Activated naive CD8-positive, alpha-beta T cell treated with anti-CD3 and anti-CD28 coated beads for 36 hours (primary cell): ENCODE measurements around the gene CSF2. TPM values are rescaled to one million over a fixed set of nuclear protein-coding genes. Genes with fewer than 3 reads are reported as not detected.
A peak's percentile ranks its signal among the peaks of the same experiment; 100 is the strongest.

Source experiments
- DNase-seq: peaks from one replicate; pipeline ENCODE4 v3.0.0; 2021
- H3K27ac Mint-ChIP-seq: one replicate; pipeline ENCODE4 v1.8.0; 2022; ENCODE audit warnings: mild to moderate bottlenecking, moderate library complexity, mixed read lengths
- H3K27me3 Mint-ChIP-seq: one replicate; pipeline ENCODE4 v1.8.0; 2022; ENCODE audit warnings: mild to moderate bottlenecking, mixed read lengths
- H3K36me3 Mint-ChIP-seq: one replicate; pipeline ENCODE4 v1.8.0; 2021; ENCODE audit warnings: mild to moderate bottlenecking, mixed read lengths
- H3K4me1 Mint-ChIP-seq: one replicate; pipeline ENCODE4 v1.8.0; 2021; ENCODE audit warnings: mixed read lengths
- H3K4me3 Mint-ChIP-seq: one replicate; pipeline ENCODE4 v1.8.0; 2022; ENCODE audit warnings: mild to moderate bottlenecking, moderate library complexity, mixed read lengths
- H3K9me3 Mint-ChIP-seq: one replicate; pipeline ENCODE4 v1.8.0; 2022; ENCODE audit warnings: mixed read lengths
- total RNA-seq, 2 experiments: library from RNA; stranded (reverse); gene quantifications; one replicate each; pipeline ENCODE4 v1.2.3, GENCODE V29; 2021

CSF2 gene
- total RNA-seq: 100 to 1,000 TPM; 103 to 107 TPM

- H3K9me3 Mint-ChIP-seq: no peaks in the 10 kb centered on the region
- peaks cover 54% of the 10 kb centered on the region for H3K4me1 Mint-ChIP-seq
- no peak for DNase-seq
- peak within 1 kb of the TSS; percentile 79 for H3K4me3 Mint-ChIP-seq
- H3K36me3 Mint-ChIP-seq: peaks cover 18% of the 10 kb centered on the region
- peak within 1 kb of the TSS; percentile 73 for H3K27ac Mint-ChIP-seq
- no peaks in the 10 kb centered on the region for H3K27me3 Mint-ChIP-seq
These were observed at the start of gene CSF2 for GRCh38 chr5:132073231-132074013. Gene CSF2 (plus strand): TSS chr5:132073789. CDS start chr5:132073824, 35 bp downstream.

- no peaks in the 10 kb centered on the region for H3K9me3 Mint-ChIP-seq
- peaks cover 36% of the 10 kb centered on the region for H3K4me1 Mint-ChIP-seq
- DNase-seq: no peak
These were observed 49.5 kb upstream of the CSF2 start for GRCh38 chr5:132024117-132024435.

GRCh38 chr5:132024789-132025402, 48.7 kb upstream of the CSF2 start:
- Mint-ChIP-seq H3K27ac (no peak overlapping the region), H3K27me3 (peaks cover 15% of the 10 kb centered on the region), H3K36me3 (peaks cover 2% of the 10 kb centered on the region), H3K4me3 (no peak overlapping the region), H3K4me1 (peaks cover 30% of the 10 kb centered on the region), H3K9me3 (peaks cover 1% of the 10 kb centered on the region)
- no peak for DNase-seq

More at GRCh38 chr5:132024117-132024435, 49.5 kb upstream of the CSF2 start:
- peaks cover 11% of the 10 kb centered on the region for H3K27me3 Mint-ChIP-seq
- H3K4me3 Mint-ChIP-seq: no peak overlapping the region
- no peak overlapping the region for H3K27ac Mint-ChIP-seq
- H3K36me3 Mint-ChIP-seq: no peaks in the 10 kb centered on the region

DNA sequence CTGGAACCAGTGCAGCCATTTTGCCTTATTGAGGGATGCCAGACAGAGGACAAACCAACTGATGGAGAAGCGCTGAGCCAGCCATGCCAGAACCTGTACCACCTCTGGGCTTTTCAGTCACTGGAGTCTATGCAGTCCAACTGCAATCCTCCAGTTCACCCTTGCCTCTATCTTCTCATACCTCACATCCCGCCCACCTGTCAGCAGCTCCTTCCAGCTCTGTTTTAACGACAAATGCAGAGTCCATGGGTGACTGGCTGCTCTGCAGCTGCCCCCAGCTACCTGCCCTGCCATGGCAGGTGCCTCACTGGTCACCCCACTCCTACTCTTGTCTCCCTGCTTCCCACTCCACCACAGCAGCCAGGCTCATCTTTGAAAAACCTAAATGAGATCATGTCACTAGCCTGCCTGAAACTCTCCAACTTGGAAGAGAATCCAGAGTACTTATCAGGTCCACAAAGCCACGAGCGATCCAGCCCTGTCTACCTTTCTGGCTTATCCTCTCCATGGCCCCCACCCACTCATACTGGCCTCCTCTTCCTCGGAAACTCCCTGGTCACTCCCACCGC, 48.1 kb upstream of the CSF2 start:
- no peak for DNase-seq
- H3K27me3 Mint-ChIP-seq: peaks cover 21% of the 10 kb centered on the region
- peaks cover 26% of the 10 kb centered on the region for H3K4me1 Mint-ChIP-seq
- no peak overlapping the region for H3K27ac Mint-ChIP-seq
- H3K9me3 Mint-ChIP-seq: peaks cover 1% of the 10 kb centered on the region
- no peak overlapping the region for H3K4me3 Mint-ChIP-seq
- peaks cover 2% of the 10 kb centered on the region for H3K36me3 Mint-ChIP-seq

DNA sequence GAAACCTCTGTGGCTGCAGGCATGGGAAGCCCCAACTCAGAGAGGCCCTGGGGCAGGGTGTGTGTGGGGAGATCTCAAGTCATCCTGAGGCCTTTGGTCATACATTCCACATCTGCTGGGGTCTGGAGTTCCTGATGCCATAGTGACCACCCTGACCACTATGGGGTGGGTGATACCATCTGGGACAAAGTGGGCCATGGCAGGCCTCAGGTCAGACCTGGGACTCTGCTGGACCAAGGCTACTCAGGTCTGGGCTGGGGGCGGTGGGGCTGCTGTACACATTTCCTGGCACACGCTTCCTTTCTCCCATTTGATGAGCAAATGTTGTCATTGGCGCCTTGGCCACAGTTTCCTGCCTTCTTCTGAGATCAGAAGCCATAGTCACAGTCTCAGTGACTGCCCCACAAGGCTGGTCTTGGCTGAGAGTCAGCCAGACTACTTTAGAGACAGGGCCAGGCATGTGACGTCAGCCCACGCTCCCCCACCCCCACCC, 47.0 kb upstream of the CSF2 start:
- Mint-ChIP-seq H3K27ac (peak overlapping the region; percentile 73), H3K36me3 (peaks cover 2% of the 10 kb centered on the region), H3K4me1 (peaks cover 18% of the 10 kb centered on the region), H3K9me3 (peaks cover 1% of the 10 kb centered on the region), H3K27me3 (peaks cover 18% of the 10 kb centered on the region), H3K4me3 (no peak overlapping the region)
- peak; percentile 54 for DNase-seq

GRCh38 chr5:132027027-132027426, 46.6 kb upstream of the CSF2 start:
- Mint-ChIP-seq H3K9me3 (peaks cover 3% of the 10 kb centered on the region), H3K27ac (peak overlapping the region; percentile 62), H3K27me3 (peaks cover 18% of the 10 kb centered on the region), H3K4me1 (peaks cover 18% of the 10 kb centered on the region), H3K36me3 (peaks cover 2% of the 10 kb centered on the region), H3K4me3 (no peak overlapping the region)
- no peak for DNase-seq

GRCh38 chr5:132029609-132030330, 43.8 kb upstream of the CSF2 start:
- H3K36me3 Mint-ChIP-seq: peaks cover 5% of the 10 kb centered on the region
- H3K4me1 Mint-ChIP-seq: peaks cover 5% of the 10 kb centered on the region
- H3K4me3 Mint-ChIP-seq: no peak overlapping the region
- peaks cover 18% of the 10 kb centered on the region for H3K27me3 Mint-ChIP-seq
- peaks cover 14% of the 10 kb centered on the region for H3K9me3 Mint-ChIP-seq
- no peak for DNase-seq
- H3K27ac Mint-ChIP-seq: no peak overlapping the region

- H3K4me1 Mint-ChIP-seq: peaks cover 5% of the 10 kb centered on the region
- H3K36me3 Mint-ChIP-seq: peaks cover 5% of the 10 kb centered on the region
- no peak overlapping the region for H3K4me3 Mint-ChIP-seq
- H3K27ac Mint-ChIP-seq: no peak overlapping the region
- H3K27me3 Mint-ChIP-seq: peaks cover 18% of the 10 kb centered on the region
- peaks cover 14% of the 10 kb centered on the region for H3K9me3 Mint-ChIP-seq
- DNase-seq: no peak
These were observed 43.0 kb upstream of the CSF2 start for GRCh38 chr5:132030610-132031009.

DNA sequence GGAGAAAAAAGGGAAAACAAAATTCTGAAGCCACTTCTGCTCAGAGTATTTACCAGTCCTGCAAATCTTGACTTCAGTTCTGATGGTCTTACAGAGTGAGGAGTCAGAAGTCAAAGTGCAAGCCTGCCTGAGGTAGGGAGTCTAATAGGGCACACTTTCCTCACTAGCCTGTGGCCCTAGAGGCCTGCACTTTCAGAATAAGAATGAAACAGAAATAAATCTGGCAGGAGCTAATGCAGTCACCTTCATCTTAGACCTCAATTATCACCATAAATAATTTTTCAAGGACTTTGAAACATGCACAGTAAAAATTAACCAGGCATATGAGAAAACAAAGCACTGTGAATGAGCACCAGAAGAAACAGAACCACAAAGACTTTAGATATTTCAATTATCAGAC, 41.4 kb upstream of the CSF2 start:
- H3K9me3 Mint-ChIP-seq: peaks cover 14% of the 10 kb centered on the region

GRCh38 chr5:132033122-132033521, 40.5 kb upstream of the CSF2 start:
- no peak for DNase-seq
- peaks cover 5% of the 10 kb centered on the region for H3K36me3 Mint-ChIP-seq
- H3K4me1 Mint-ChIP-seq: peaks cover 7% of the 10 kb centered on the region
- H3K27me3 Mint-ChIP-seq: peaks cover 15% of the 10 kb centered on the region
- H3K4me3 Mint-ChIP-seq: no peak overlapping the region
- no peak overlapping the region for H3K27ac Mint-ChIP-seq
- H3K9me3 Mint-ChIP-seq: peaks cover 18% of the 10 kb centered on the region

More for the DNA sequence above, 41.4 kb upstream of the CSF2 start:
- Mint-ChIP-seq H3K4me3 (no peak overlapping the region), H3K27me3 (peaks cover 18% of the 10 kb centered on the region), H3K4me1 (peaks cover 5% of the 10 kb centered on the region), H3K36me3 (peaks cover 5% of the 10 kb centered on the region), H3K27ac (no peak overlapping the region)
- DNase-seq: no peak

DNA sequence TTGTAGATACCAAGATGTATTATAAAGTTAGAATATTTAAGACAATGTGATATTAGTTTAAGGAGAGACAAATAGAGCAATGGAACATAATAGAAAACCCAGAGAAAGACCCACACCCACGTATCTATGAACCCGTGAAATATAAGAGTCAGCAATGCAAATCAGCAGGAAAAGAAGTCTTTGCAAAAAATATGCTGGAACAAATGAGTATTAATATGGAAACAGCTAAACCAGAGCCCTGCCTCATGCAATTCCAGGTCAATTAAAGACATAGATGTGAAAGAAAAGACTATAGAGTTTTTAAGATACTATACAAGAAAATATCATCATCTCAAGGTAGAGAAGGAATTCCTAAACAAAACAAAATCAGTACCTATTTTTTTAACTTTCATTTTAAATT, 36.2 kb upstream of the CSF2 start:
- no peak overlapping the region for H3K4me3 Mint-ChIP-seq
- peaks cover 11% of the 10 kb centered on the region for H3K36me3 Mint-ChIP-seq
- H3K9me3 Mint-ChIP-seq: peaks cover 31% of the 10 kb centered on the region
- peaks cover 11% of the 10 kb centered on the region for H3K4me1 Mint-ChIP-seq
- peaks cover 17% of the 10 kb centered on the region for H3K27me3 Mint-ChIP-seq
- DNase-seq: no peak
- H3K27ac Mint-ChIP-seq: no peak overlapping the region

GRCh38 chr5:132044207-132044606, 29.4 kb upstream of the CSF2 start:
- no peak for DNase-seq
- Mint-ChIP-seq H3K4me3 (no peak overlapping the region), H3K36me3 (peaks cover 9% of the 10 kb centered on the region), H3K27ac (no peak overlapping the region), H3K9me3 (peaks cover 19% of the 10 kb centered on the region), H3K4me1 (peaks cover 4% of the 10 kb centered on the region), H3K27me3 (peaks cover 31% of the 10 kb centered on the region)

DNA sequence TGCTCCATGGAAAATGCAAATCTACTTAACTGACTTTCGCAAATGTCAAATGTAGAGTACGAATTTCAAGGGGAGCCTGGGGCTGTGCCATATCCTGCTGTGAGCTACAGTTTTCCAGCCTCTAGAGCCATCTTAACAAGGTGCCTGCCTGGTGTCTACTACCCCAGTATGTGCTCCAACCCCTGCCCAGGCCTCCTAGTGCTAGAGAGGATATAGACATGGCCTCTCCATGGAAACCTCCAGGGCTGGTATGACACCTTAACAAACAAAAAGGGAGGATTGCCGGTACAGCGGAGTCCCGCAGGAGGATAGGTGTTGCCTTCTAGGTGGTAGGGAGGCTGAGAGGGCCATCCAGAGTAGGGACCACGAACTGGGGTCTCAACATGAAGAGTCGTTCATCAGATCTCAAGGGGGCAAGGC, 26.7 kb upstream of the CSF2 start:
- no peak for DNase-seq
- Mint-ChIP-seq H3K4me3 (no peak overlapping the region), H3K4me1 (peaks cover 2% of the 10 kb centered on the region), H3K36me3 (peaks cover 7% of the 10 kb centered on the region), H3K9me3 (peaks cover 8% of the 10 kb centered on the region), H3K27ac (no peak overlapping the region), H3K27me3 (peaks cover 19% of the 10 kb centered on the region)

DNA sequence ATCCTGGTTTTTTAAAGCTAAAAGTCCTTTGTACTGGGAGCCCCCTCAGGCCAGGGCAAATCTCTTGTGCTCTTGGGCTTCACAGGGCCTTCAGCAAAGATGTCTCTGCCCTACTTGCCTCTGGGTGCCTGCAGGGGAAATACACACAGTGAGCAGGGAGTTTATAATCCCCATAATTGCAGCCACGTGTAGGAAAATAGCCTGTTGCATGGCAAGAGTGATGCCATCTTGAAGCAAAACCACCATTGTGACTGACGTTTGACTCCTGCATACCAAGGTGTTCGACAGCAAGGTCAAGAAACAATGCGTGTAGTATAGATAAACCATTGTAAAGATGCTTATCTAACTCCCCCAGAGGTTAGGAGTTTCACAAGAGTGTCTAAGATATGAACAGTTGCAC, 24.5 kb upstream of the CSF2 start:
- DNase-seq: no peak
- Mint-ChIP-seq H3K9me3 (peaks cover 2% of the 10 kb centered on the region), H3K4me1 (no peaks in the 10 kb centered on the region), H3K36me3 (no peaks in the 10 kb centered on the region), H3K27me3 (peaks cover 11% of the 10 kb centered on the region), H3K4me3 (no peak overlapping the region), H3K27ac (no peak overlapping the region)

DNA sequence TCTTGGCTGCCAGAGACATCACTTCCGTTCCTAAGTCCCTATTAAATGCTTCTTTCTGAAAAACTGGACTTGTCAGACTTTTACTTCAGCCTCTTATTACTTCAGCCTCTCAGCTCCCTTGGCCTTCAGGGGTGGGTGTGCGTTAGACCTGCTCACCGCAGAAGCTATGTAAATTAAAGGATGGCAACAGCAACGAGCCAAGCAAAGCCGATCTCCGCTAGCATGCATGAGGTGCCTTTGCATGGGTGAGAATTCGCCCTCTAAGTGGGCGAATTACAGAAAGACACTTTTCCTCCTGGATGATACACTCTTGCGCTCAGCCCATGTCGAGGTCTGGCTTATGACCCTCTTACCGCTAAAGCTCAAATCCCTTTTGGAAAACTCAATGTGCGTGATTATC, 24.0 kb upstream of the CSF2 start:
- DNase-seq: no peak
- H3K4me1 Mint-ChIP-seq: no peaks in the 10 kb centered on the region
- H3K27me3 Mint-ChIP-seq: peaks cover 8% of the 10 kb centered on the region
- H3K27ac Mint-ChIP-seq: no peak overlapping the region
- H3K36me3 Mint-ChIP-seq: no peaks in the 10 kb centered on the region
- H3K9me3 Mint-ChIP-seq: no peaks in the 10 kb centered on the region
- H3K4me3 Mint-ChIP-seq: no peak overlapping the region
